Spinal cord (tissue), 10 donors: Measurements from ENCODE around the gene TCL1A. TPM values are rescaled to one million over a fixed set of nuclear protein-coding genes. Genes with fewer than 3 reads are reported as not detected.

Experiments used
- DNase-seq, 6 donors: peaks; one replicate each; pipeline versions ENCODE4 v3.0.0 to v3.0.0-alpha.2; 2013 to 2015; ENCODE audit warnings: low spot score in 6 of 6, low read depth in 4 of 6
- H3K27ac ChIP-seq: one replicate; pipeline ENCODE4 v1.5.1; 2013; ENCODE audit warnings: low read depth, low read length, control low read depth
- H3K27me3 ChIP-seq: one replicate; pipeline ENCODE4 v1.6.1; 2013; ENCODE audit warnings: low read length; ENCODE audit not compliant: control insufficient read depth, insufficient read depth
- H3K36me3 ChIP-seq: one replicate; pipeline ENCODE4 v1.6.1; 2013; ENCODE audit warnings: low read length; ENCODE audit not compliant: control insufficient read depth, insufficient read depth
- H3K4me1 ChIP-seq: one replicate; pipeline ENCODE4 v1.6.1; 2013; ENCODE audit warnings: low read length; ENCODE audit not compliant: control insufficient read depth, insufficient read depth
- H3K4me3 ChIP-seq: one replicate; pipeline ENCODE4 v1.5.1; 2013; ENCODE audit warnings: low read depth, low read length, control low read depth
- H3K9me3 ChIP-seq: one replicate; pipeline ENCODE4 v1.6.1; 2013; ENCODE audit warnings: low read length; ENCODE audit not compliant: control insufficient read depth, insufficient read depth
- WGBS: methylation state at CpG from one replicate; pipeline ENCODE4 v1.1.5; 2013; ENCODE audit warnings: missing lambda C conversion rate; ENCODE audit not compliant: insufficient coverage; 5-methylcytosine and 5-hydroxymethylcytosine counted together
- polyA plus RNA-seq, 2 donors: library from polyadenylated mRNA; unstranded; fragments of 120-200 nt; gene quantifications; one replicate each; pipeline ENCODE4 v1.2.1, GENCODE V29; 2013; ENCODE audit not compliant: insufficient read length in 2 of 2
- total RNA-seq, 2 donors: library from RNA; depleted of rRNA in 1 of 2; stranded (reverse); fragments of 120-200 nt in 1 of 2; fragments of >200 nt in 1 of 2; gene quantifications; one replicate each; pipeline versions ENCODE4 v1.2.3 to v1.2.4, GENCODE V29; 2013 to 2014
- donor health status: healthy.

TCL1A gene
- total and polyA plus RNA-seq, 4 donors, result 0.11 to 2.2 (median 0.71) TPM

DNA sequence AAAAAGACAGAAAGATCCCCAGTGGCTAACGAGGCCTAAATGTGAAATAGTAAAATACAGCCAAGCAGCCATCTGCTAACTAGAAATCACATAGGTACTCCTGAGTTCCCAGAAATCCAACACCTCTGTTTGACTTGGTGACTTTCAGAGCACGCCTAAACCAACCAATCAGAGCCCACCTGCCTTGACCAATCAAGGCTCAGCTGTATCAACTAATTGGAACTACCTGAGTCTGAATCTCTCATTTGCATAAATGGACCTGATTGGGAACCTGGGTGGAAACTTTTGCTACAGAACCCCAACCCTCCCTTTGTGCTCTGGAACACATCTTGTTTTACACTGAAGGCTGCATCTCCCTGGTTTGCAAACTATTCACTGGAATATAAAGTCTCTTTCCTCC, 32.8 kb downstream of the TCL1A start:
- Histone ChIP-seq H3K27ac (no peak overlapping the region), H3K4me1 (peaks cover 5% of the 10 kb centered on the region), H3K36me3 (no peaks in the 10 kb centered on the region), H3K9me3 (peaks cover 2% of the 10 kb centered on the region), H3K4me3 (no peak overlapping the region), H3K27me3 (no peaks in the 10 kb centered on the region)
- no peak for DNase-seq
- WGBS, result 83% methylated on average over 1 of the region's 2 CpGs

GRCh38 chr14:95679998-95680735, 33.8 kb downstream of the TCL1A start:
- no peak overlapping the region for H3K4me3 ChIP-seq
- peak in 1 of 6 donors; percentile 55 for DNase-seq
- WGBS, result 0% methylated on average over 2 of the region's 8 CpGs

GRCh38 chr14:95679148-95679815, 34.6 kb downstream of the TCL1A start:
- WGBS, result 36% methylated on average over 2 of the region's 4 CpGs
- no peaks in the 10 kb centered on the region for H3K36me3 ChIP-seq
- DNase-seq, result peak in 1 of 6 donors; percentile 32
- H3K4me3 ChIP-seq, result no peak overlapping the region
- peaks cover 5% of the 10 kb centered on the region for H3K4me1 ChIP-seq
- no peak overlapping the region for H3K27ac ChIP-seq
- H3K27me3 ChIP-seq, result no peaks in the 10 kb centered on the region
- peaks cover 2% of the 10 kb centered on the region for H3K9me3 ChIP-seq

More at GRCh38 chr14:95679998-95680735, 33.8 kb downstream of the TCL1A start:
- Histone ChIP-seq H3K4me1 (peaks cover 5% of the 10 kb centered on the region), H3K27ac (no peak overlapping the region), H3K9me3 (peaks cover 2% of the 10 kb centered on the region), H3K36me3 (no peaks in the 10 kb centered on the region), H3K27me3 (no peaks in the 10 kb centered on the region)

DNA sequence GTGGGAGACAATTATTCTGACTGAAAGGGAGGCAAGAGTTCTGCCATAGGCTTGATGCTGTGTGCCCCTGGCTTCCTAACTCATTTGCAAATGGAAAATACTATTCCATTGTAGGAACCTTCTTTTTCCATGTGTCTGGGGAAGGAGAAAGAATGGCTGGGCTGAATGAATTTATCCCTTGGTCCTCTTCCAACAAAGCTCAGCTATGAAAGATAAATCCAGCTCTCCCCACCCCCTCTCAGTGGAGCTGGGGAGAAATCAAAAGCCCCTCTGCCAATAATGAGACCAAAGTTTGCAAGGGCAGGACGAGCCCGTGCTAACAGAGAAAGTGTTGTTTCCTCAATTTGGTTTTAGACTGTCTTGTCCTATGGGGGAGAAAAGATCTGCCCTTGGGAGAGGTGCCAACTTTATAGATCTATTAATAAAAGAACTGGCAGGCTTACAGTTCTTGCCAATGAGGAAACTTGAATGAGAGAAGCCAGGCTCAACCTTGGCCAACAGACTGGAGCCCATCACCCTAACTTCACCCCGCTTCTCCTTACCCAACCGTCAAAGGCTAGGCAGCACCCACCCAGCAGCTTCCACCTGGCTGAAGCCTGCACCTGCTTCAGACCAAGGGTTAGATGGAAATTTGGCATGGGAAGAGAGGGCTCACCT, 36.6 kb downstream of the TCL1A start:
- H3K4me3 ChIP-seq, result no peak overlapping the region
- no peak for DNase-seq
- peaks cover 2% of the 10 kb centered on the region for H3K9me3 ChIP-seq
- H3K4me1 ChIP-seq, result peaks cover 5% of the 10 kb centered on the region
- H3K36me3 ChIP-seq, result no peaks in the 10 kb centered on the region
- H3K27me3 ChIP-seq, result no peaks in the 10 kb centered on the region
- 80% methylated on average over 1 of the region's 4 CpGs for WGBS
- H3K27ac ChIP-seq, result no peak overlapping the region

GRCh38 chr14:95675486-95675885, 38.4 kb downstream of the TCL1A start:
- 11% methylated on average over 1 of the region's 4 CpGs for WGBS
- no peaks in the 10 kb centered on the region for H3K36me3 ChIP-seq
- peaks cover 2% of the 10 kb centered on the region for H3K9me3 ChIP-seq
- no peak for DNase-seq
- no peaks in the 10 kb centered on the region for H3K27me3 ChIP-seq
- no peak overlapping the region for H3K4me3 ChIP-seq
- H3K27ac ChIP-seq, result no peak overlapping the region
- peaks cover 9% of the 10 kb centered on the region for H3K4me1 ChIP-seq

DNA sequence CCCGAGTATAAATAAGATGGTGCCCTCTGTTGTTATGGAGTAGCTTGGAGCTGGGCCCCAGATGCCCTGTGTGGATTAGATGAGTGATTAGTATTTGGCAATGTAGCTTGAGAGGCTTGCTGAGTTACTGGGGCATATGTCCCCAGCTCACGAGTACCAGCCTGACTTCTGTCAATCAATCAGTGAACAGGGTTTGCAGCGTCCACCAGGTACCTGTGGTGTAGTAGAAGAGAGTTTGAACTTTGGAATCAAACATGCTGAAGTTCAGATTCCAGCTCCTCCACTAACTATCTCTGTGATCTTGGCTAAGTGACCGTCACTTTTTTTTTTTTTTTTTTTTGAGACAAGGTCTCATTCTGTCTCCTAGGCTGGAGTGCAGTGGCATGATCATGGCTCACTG, 39.3 kb downstream of the TCL1A start:
- 80% methylated on average over 2 of the region's 4 CpGs for WGBS
- no peaks in the 10 kb centered on the region for H3K27me3 ChIP-seq

DNA sequence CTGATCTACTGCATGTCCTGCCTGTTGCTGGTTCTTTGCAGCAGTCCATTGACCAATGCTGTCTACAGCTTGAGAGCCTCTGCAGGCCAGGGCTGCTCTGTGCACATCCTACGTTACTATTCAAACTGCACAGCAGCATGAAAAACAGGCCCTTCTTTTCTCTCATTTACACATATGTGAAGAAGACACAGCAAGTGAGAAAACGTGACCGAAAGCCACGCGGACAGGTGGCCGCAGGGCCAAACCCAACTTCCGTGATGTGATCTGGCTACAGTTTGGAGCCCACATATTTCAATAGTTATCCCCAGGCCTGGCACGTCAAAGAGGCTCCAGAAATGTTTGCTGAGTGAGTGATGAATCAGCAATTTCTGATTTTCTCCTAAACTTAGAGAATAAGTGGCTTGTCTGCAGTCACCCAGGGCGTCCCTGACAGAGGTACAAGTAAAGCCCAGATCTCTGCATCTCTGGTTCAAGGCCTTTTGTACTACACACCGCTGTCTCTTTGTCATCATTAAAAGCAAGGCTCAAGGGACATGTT, 45.6 kb downstream of the TCL1A start:
- 91% methylated on average over 5 of the region's 10 CpGs for WGBS
- H3K9me3 ChIP-seq, result no peaks in the 10 kb centered on the region
- H3K4me3 ChIP-seq, result no peak overlapping the region
- peaks cover 23% of the 10 kb centered on the region for H3K4me1 ChIP-seq
- no peaks in the 10 kb centered on the region for H3K36me3 ChIP-seq
- H3K27ac ChIP-seq, result no peak overlapping the region
- no peak for DNase-seq
- H3K27me3 ChIP-seq, result no peaks in the 10 kb centered on the region

More for the DNA sequence above, 39.3 kb downstream of the TCL1A start:
- Histone ChIP-seq H3K4me1 (peaks cover 7% of the 10 kb centered on the region), H3K27ac (no peak overlapping the region), H3K36me3 (no peaks in the 10 kb centered on the region), H3K4me3 (no peak overlapping the region), H3K9me3 (peaks cover 2% of the 10 kb centered on the region)
- DNase-seq, result no peak

GRCh38 chr14:95667249-95667693, 46.7 kb downstream of the TCL1A start:
- Histone ChIP-seq H3K4me3 (no peak overlapping the region), H3K4me1 (peaks cover 23% of the 10 kb centered on the region), H3K27ac (no peak overlapping the region), H3K27me3 (no peaks in the 10 kb centered on the region), H3K9me3 (no peaks in the 10 kb centered on the region), H3K36me3 (no peaks in the 10 kb centered on the region)
- no peak for DNase-seq
- 18% methylated on average over 3 of the region's 3 CpGs for WGBS

GRCh38 chr14:95666450-95666849, 47.5 kb downstream of the TCL1A start:
- WGBS, result 90% methylated on average over 4 of the region's 5 CpGs
- DNase-seq, result no peak
- H3K9me3 ChIP-seq, result no peaks in the 10 kb centered on the region

More at GRCh38 chr14:95666450-95666849, 47.5 kb downstream of the TCL1A start:
- no peaks in the 10 kb centered on the region for H3K36me3 ChIP-seq
- no peaks in the 10 kb centered on the region for H3K27me3 ChIP-seq
- H3K4me1 ChIP-seq, result peaks cover 23% of the 10 kb centered on the region
- no peak overlapping the region for H3K4me3 ChIP-seq
- no peak overlapping the region for H3K27ac ChIP-seq
